Activated naive CD8-positive, alpha-beta T cell treated with anti-CD3 and anti-CD28 coated beads, Interleukin-2, amount 50 U/mL, for 24 hours (primary cell): ENCODE measurements around the gene MTOR.
"Not testable (repeated sequence)": the region's sequence is repeated elsewhere in the genome, so short reads cannot be mapped to it uniquely, and the experiment has no call there.

ENCODE experiments used
- ATAC-seq: fragments of 150-1000 bp; cut with Tn5 transposase; one replicate; pipeline ENCODE4 v1.10.0; 2021
- DNase-seq: peaks from one replicate; pipeline ENCODE4 v3.0.0; 2021
- H3K27ac Mint-ChIP-seq: one replicate; pipeline ENCODE4 v1.8.0; 2021; ENCODE audit warnings: mild to moderate bottlenecking, mixed read lengths
- H3K27me3 Mint-ChIP-seq: one replicate; pipeline ENCODE4 v1.8.0; 2021; ENCODE audit warnings: mixed read lengths
- H3K36me3 Mint-ChIP-seq: one replicate; pipeline ENCODE4 v1.8.0; 2021; ENCODE audit warnings: low read depth, mixed read lengths
- H3K4me1 Mint-ChIP-seq: one replicate; pipeline ENCODE4 v1.8.0; 2021; ENCODE audit warnings: mixed read lengths
- H3K4me3 Mint-ChIP-seq: one replicate; pipeline ENCODE4 v1.8.0; 2021; ENCODE audit warnings: mild to moderate bottlenecking, moderate library complexity, mixed read lengths
- H3K9me3 Mint-ChIP-seq: one replicate; pipeline ENCODE4 v1.8.0; 2021; ENCODE audit warnings: mixed read lengths

Gene MTOR

GRCh38 chr1:11187931-11188330 lies 74.4 kb downstream of the MTOR start:
- ATAC-seq (no peak), DNase-seq (no peak)
- no peak overlapping the region for H3K4me3 Mint-ChIP-seq
- H3K4me1 Mint-ChIP-seq = no peaks in the 10 kb centered on the region
- no peak overlapping the region for H3K27ac Mint-ChIP-seq
- no peaks in the 10 kb centered on the region for H3K9me3 Mint-ChIP-seq
- H3K36me3 Mint-ChIP-seq = peaks cover 15% of the 10 kb centered on the region
- H3K27me3 Mint-ChIP-seq = no peaks in the 10 kb centered on the region

- ATAC-seq (no peak), DNase-seq (no peak)
- Mint-ChIP-seq H3K9me3 (no peaks in the 10 kb centered on the region), H3K4me1 (no peaks in the 10 kb centered on the region), H3K27me3 (no peaks in the 10 kb centered on the region), H3K27ac (no peak overlapping the region), H3K4me3 (no peak overlapping the region), H3K36me3 (peaks cover 15% of the 10 kb centered on the region)
Observed at GRCh38 chr1:11187494-11187893, 74.9 kb downstream of the MTOR start.

- no peaks in the 10 kb centered on the region for H3K4me1 Mint-ChIP-seq
- ATAC-seq (no peak), DNase-seq (no peak)
- no peak overlapping the region for H3K27ac Mint-ChIP-seq
- no peak overlapping the region for H3K4me3 Mint-ChIP-seq
- H3K27me3 Mint-ChIP-seq = no peaks in the 10 kb centered on the region
- H3K36me3 Mint-ChIP-seq = peaks cover 14% of the 10 kb centered on the region
- no peaks in the 10 kb centered on the region for H3K9me3 Mint-ChIP-seq
Observed at GRCh38 chr1:11187000-11187399, 75.4 kb downstream of the MTOR start.

GRCh38 chr1:11184973-11185372 lies 77.4 kb downstream of the MTOR start:
- no peaks in the 10 kb centered on the region for H3K27me3 Mint-ChIP-seq
- H3K9me3 Mint-ChIP-seq = no peaks in the 10 kb centered on the region
- H3K36me3 Mint-ChIP-seq = peaks cover 16% of the 10 kb centered on the region
- H3K4me1 Mint-ChIP-seq = no peaks in the 10 kb centered on the region
- ATAC-seq (no peak), DNase-seq (no peak)
- H3K4me3 Mint-ChIP-seq = no peak overlapping the region
- no peak overlapping the region for H3K27ac Mint-ChIP-seq

- no peaks in the 10 kb centered on the region for H3K9me3 Mint-ChIP-seq
Observed at GRCh38 chr1:11182884-11183283, 79.5 kb downstream of the MTOR start.

GRCh38 chr1:11180342-11180744 lies 82.0 kb downstream of the MTOR start:
- H3K27ac Mint-ChIP-seq = no peak overlapping the region
- no peak overlapping the region for H3K4me3 Mint-ChIP-seq
- no peak for DNase-seq
- no peaks in the 10 kb centered on the region for H3K27me3 Mint-ChIP-seq
- no peaks in the 10 kb centered on the region for H3K4me1 Mint-ChIP-seq
- H3K36me3 Mint-ChIP-seq = peaks cover 23% of the 10 kb centered on the region
- H3K9me3 Mint-ChIP-seq = no peaks in the 10 kb centered on the region
- no peak for ATAC-seq

More at GRCh38 chr1:11182884-11183283, 79.5 kb downstream of the MTOR start:
- Mint-ChIP-seq H3K27ac (no peak overlapping the region), H3K4me1 (no peaks in the 10 kb centered on the region), H3K27me3 (no peaks in the 10 kb centered on the region), H3K4me3 (no peak overlapping the region), H3K36me3 (peaks cover 22% of the 10 kb centered on the region)
- DNase-seq (no peak), ATAC-seq (no peak)

GRCh38 chr1:11179749-11180148 lies 82.6 kb downstream of the MTOR start:
- H3K27ac Mint-ChIP-seq, DNase-seq, H3K4me3 Mint-ChIP-seq, ATAC-seq, H3K4me1 Mint-ChIP-seq, H3K9me3 Mint-ChIP-seq, H3K27me3 Mint-ChIP-seq: not testable (repeated sequence)
- peaks cover 20% of the 10 kb centered on the region for H3K36me3 Mint-ChIP-seq

GRCh38 chr1:11179125-11179524 lies 83.2 kb downstream of the MTOR start:
- H3K36me3 Mint-ChIP-seq = peaks cover 19% of the 10 kb centered on the region
- H3K4me3 Mint-ChIP-seq = no peak overlapping the region
- H3K27ac Mint-ChIP-seq = no peak overlapping the region
- no peaks in the 10 kb centered on the region for H3K9me3 Mint-ChIP-seq
- H3K27me3 Mint-ChIP-seq = no peaks in the 10 kb centered on the region
- no peak for DNase-seq
- ATAC-seq = no peak
- H3K4me1 Mint-ChIP-seq = no peaks in the 10 kb centered on the region

GRCh38 chr1:11178021-11179015 lies 84.0 kb downstream of the MTOR start:
- peaks cover 19% of the 10 kb centered on the region for H3K36me3 Mint-ChIP-seq
- DNase-seq (no peak), ATAC-seq (no peak)
- H3K27ac Mint-ChIP-seq = no peak overlapping the region
- no peak overlapping the region for H3K4me3 Mint-ChIP-seq
- H3K9me3 Mint-ChIP-seq = no peaks in the 10 kb centered on the region
- H3K4me1 Mint-ChIP-seq = no peaks in the 10 kb centered on the region
- H3K27me3 Mint-ChIP-seq = no peaks in the 10 kb centered on the region

- H3K9me3 Mint-ChIP-seq = no peaks in the 10 kb centered on the region
- H3K4me1 Mint-ChIP-seq = no peaks in the 10 kb centered on the region
- no peak overlapping the region for H3K4me3 Mint-ChIP-seq
- H3K36me3 Mint-ChIP-seq = peaks cover 18% of the 10 kb centered on the region
- DNase-seq = no peak
- H3K27ac Mint-ChIP-seq = no peak overlapping the region
- H3K27me3 Mint-ChIP-seq = no peaks in the 10 kb centered on the region
- no peak for ATAC-seq
Observed at GRCh38 chr1:11176081-11176706, 86.2 kb downstream of the MTOR start.

GRCh38 chr1:11175461-11175860 lies 86.9 kb downstream of the MTOR start:
- Mint-ChIP-seq H3K9me3 (no peaks in the 10 kb centered on the region), H3K36me3 (peaks cover 17% of the 10 kb centered on the region), H3K27ac (no peak overlapping the region), H3K27me3 (no peaks in the 10 kb centered on the region), H3K4me1 (no peaks in the 10 kb centered on the region), H3K4me3 (no peak overlapping the region)
- DNase-seq (no peak), ATAC-seq (no peak)

GRCh38 chr1:11174261-11174942 lies 87.9 kb downstream of the MTOR start:
- ATAC-seq (no peak), DNase-seq (no peak)
- Mint-ChIP-seq H3K4me1 (no peaks in the 10 kb centered on the region), H3K27me3 (no peaks in the 10 kb centered on the region), H3K36me3 (peaks cover 7% of the 10 kb centered on the region), H3K9me3 (no peaks in the 10 kb centered on the region), H3K27ac (no peak overlapping the region), H3K4me3 (no peak overlapping the region)

- peaks cover 19% of the 10 kb centered on the region for H3K36me3 Mint-ChIP-seq
- H3K27ac Mint-ChIP-seq = no peak overlapping the region
- no peak for ATAC-seq
- no peaks in the 10 kb centered on the region for H3K4me1 Mint-ChIP-seq
- H3K4me3 Mint-ChIP-seq = no peak overlapping the region
- no peaks in the 10 kb centered on the region for H3K9me3 Mint-ChIP-seq
- H3K27me3 Mint-ChIP-seq = no peaks in the 10 kb centered on the region
- no peak for DNase-seq
Observed at GRCh38 chr1:11170102-11170501, 92.2 kb downstream of the MTOR start.

GRCh38 chr1:11169202-11169601 lies 93.1 kb downstream of the MTOR start:
- DNase-seq (no peak), ATAC-seq (no peak)
- no peak overlapping the region for H3K27ac Mint-ChIP-seq
- H3K27me3 Mint-ChIP-seq = no peaks in the 10 kb centered on the region
- no peak overlapping the region for H3K4me3 Mint-ChIP-seq
- no peaks in the 10 kb centered on the region for H3K4me1 Mint-ChIP-seq
- peaks cover 19% of the 10 kb centered on the region for H3K36me3 Mint-ChIP-seq
- no peaks in the 10 kb centered on the region for H3K9me3 Mint-ChIP-seq

GRCh38 chr1:11168731-11169130 lies 93.6 kb downstream of the MTOR start:
- no peaks in the 10 kb centered on the region for H3K27me3 Mint-ChIP-seq
- ATAC-seq (no peak), DNase-seq (no peak)
- H3K9me3 Mint-ChIP-seq = no peaks in the 10 kb centered on the region
- no peaks in the 10 kb centered on the region for H3K4me1 Mint-ChIP-seq
- H3K27ac Mint-ChIP-seq = no peak overlapping the region
- H3K4me3 Mint-ChIP-seq = no peak overlapping the region
- peaks cover 20% of the 10 kb centered on the region for H3K36me3 Mint-ChIP-seq
